WTC11 (cell line): ENCODE data around the gene TMEM95. TPM values are rescaled to one million over a fixed set of nuclear protein-coding genes. Genes with fewer than 3 reads are reported as not detected.

ENCODE experiments used
- ATAC-seq: fragments of 200-7000 bp; cut with Tn5 transposase; 2 replicates; pipeline ENCODE4 v1.10.0; 2021; ENCODE audit warnings: mild to moderate bottlenecking, moderate library complexity
- CTCF ChIA-PET: fragments of 300-600 bp; sonication (Branson Sonifier 250); formaldehyde crosslinking; loops from one replicate; lab custom pipeline; 2021; ENCODE audit warnings: antibody characterized with exemption; lab: Charles Lee
- POLR2A ChIA-PET: fragments of 350-600 bp; sonication (Branson Sonifier 250); formaldehyde crosslinking; loops from one replicate; lab custom pipeline; 2021; ENCODE audit warnings: antibody characterized with exemption; lab: Charles Lee
- DNase-seq: peaks from one replicate; pipeline ENCODE4 v3.0.0; 2021; ENCODE audit warnings: low spot score
- H3K27ac Mint-ChIP-seq: 2 replicates; pipeline ENCODE4 v1.8.0; 2021; ENCODE audit warnings: mixed read lengths
- H3K27me3 Mint-ChIP-seq: 2 replicates; pipeline ENCODE4 v1.8.0; 2021; ENCODE audit warnings: low read depth, mild to moderate bottlenecking, moderate library complexity, mixed read lengths
- H3K36me3 Mint-ChIP-seq: 2 replicates; pipeline ENCODE4 v1.8.0; 2021; ENCODE audit warnings: mixed read lengths
- H3K4me1 Mint-ChIP-seq: 2 replicates; pipeline ENCODE4 v1.8.0; 2022; ENCODE audit warnings: mixed read lengths
- H3K4me3 Mint-ChIP-seq: 2 replicates; pipeline ENCODE4 v1.8.0; 2021; ENCODE audit warnings: mild to moderate bottlenecking, moderate library complexity, mixed read lengths
- H3K9me3 Mint-ChIP-seq: 2 replicates; pipeline ENCODE4 v1.8.0; 2021; ENCODE audit warnings: mixed read lengths
- ETV6 ChIP-seq: sonication (generic); formaldehyde crosslinking; IDR thresholded peaks from 2 replicates; pipeline ENCODE4 v1.8.1; 2022; ENCODE audit warnings: mild to moderate bottlenecking, missing genetic modification reagents
- FOXJ3 ChIP-seq: sonication (generic); formaldehyde crosslinking; IDR thresholded peaks from 2 replicates; pipeline ENCODE4 v1.9.0; 2021; ENCODE audit warnings: missing genetic modification reagents, mild to moderate bottlenecking, borderline replicate concordance
- GRHL2 ChIP-seq: fragments of 250-450 bp; sonication (Bioruptor Pico); IDR thresholded peaks from 2 replicates; pipeline ENCODE4 v1.8.0; 2022; ENCODE audit warnings: mild to moderate bottlenecking, moderate library complexity; ENCODE audit not compliant: insufficient replicate concordance, severe bottlenecking
- IRF1 ChIP-seq: sonication (generic); formaldehyde crosslinking; IDR thresholded peaks from 2 replicates; pipeline ENCODE4 v1.8.0; 2023; ENCODE audit warnings: missing genetic modification reagents
- IRF2 ChIP-seq: sonication (generic); formaldehyde crosslinking; IDR thresholded peaks from 2 replicates; pipeline ENCODE4 v1.8.0; 2022; ENCODE audit warnings: low read depth, missing genetic modification reagents, borderline replicate concordance
- JAZF1 ChIP-seq: fragments of 250-450 bp; sonication (Bioruptor Pico); IDR thresholded peaks from 2 replicates; pipeline ENCODE4 v1.9.0; 2021; ENCODE audit warnings: moderate library complexity, mild to moderate bottlenecking, inconsistent platforms
- JUN ChIP-seq: sonication (generic); formaldehyde crosslinking; IDR thresholded peaks from 2 replicates; pipeline ENCODE4 v1.8.0; 2023; ENCODE audit warnings: mild to moderate bottlenecking, missing genetic modification reagents
- MAX ChIP-seq: sonication (generic); formaldehyde crosslinking; IDR thresholded peaks from 2 replicates; pipeline ENCODE4 v1.8.0; 2022; ENCODE audit warnings: mild to moderate bottlenecking, missing genetic modification reagents
- MXD4 ChIP-seq: fragments of 250-450 bp; sonication (Bioruptor Pico); IDR thresholded peaks from 2 replicates; pipeline ENCODE4 v1.8.0; 2021; ENCODE audit warnings: mild to moderate bottlenecking, moderate library complexity, borderline replicate concordance
- NFE2L1 ChIP-seq: sonication (generic); formaldehyde crosslinking; IDR thresholded peaks from 2 replicates; pipeline ENCODE4 v1.8.1; 2023; ENCODE audit warnings: missing genetic modification reagents
- NR2C2 ChIP-seq: sonication (generic); formaldehyde crosslinking; IDR thresholded peaks from 2 replicates; pipeline ENCODE4 v1.8.0; 2022; ENCODE audit warnings: mild to moderate bottlenecking, missing genetic modification reagents
- PRDM15 ChIP-seq: sonication (generic); formaldehyde crosslinking; IDR thresholded peaks from 2 replicates; pipeline ENCODE4 v1.8.0; 2022; ENCODE audit warnings: missing genetic modification reagents
- PREB ChIP-seq: sonication (generic); formaldehyde crosslinking; IDR thresholded peaks from 2 replicates; pipeline ENCODE4 v1.8.1; 2022; ENCODE audit warnings: mild to moderate bottlenecking, missing genetic modification reagents, moderate library complexity, borderline replicate concordance
- RELA ChIP-seq: sonication (generic); formaldehyde crosslinking; IDR thresholded peaks from 2 replicates; pipeline ENCODE4 v1.8.1; 2022; ENCODE audit warnings: missing genetic modification reagents, mild to moderate bottlenecking, borderline replicate concordance
- ZNF396 ChIP-seq: fragments of 250-450 bp; sonication (Bioruptor Pico); IDR thresholded peaks from 2 replicates; pipeline ENCODE4 v1.8.0; 2021; ENCODE audit warnings: mild to moderate bottlenecking, moderate library complexity, borderline replicate concordance
- ZNF671 ChIP-seq: fragments of 250-450 bp; sonication (Bioruptor Pico); IDR thresholded peaks from 2 replicates; pipeline ENCODE4 v1.8.0; 2021; ENCODE audit warnings: mild to moderate bottlenecking
- total RNA-seq: library from RNA; stranded (reverse); gene quantifications from 3 replicates; pipeline ENCODE4 v1.2.3, GENCODE V29; 2021
- TF ChIP-seq, protein P1 (sequence below): sonication (generic); formaldehyde crosslinking; IDR thresholded peaks from 2 replicates; pipeline ENCODE4 v1.8.1; 2023; ENCODE audit warnings: mild to moderate bottlenecking, moderate library complexity, missing genetic modification reagents
- TF ChIP-seq, protein P2 (sequence below): sonication (generic); formaldehyde crosslinking; IDR thresholded peaks from 2 replicates; pipeline ENCODE4 v1.8.0; 2022; ENCODE audit warnings: mild to moderate bottlenecking, missing genetic modification reagents
- TF ChIP-seq, protein P3 (sequence below): sonication (generic); formaldehyde crosslinking; IDR thresholded peaks from 2 replicates; pipeline ENCODE4 v1.8.0; 2023; ENCODE audit warnings: mild to moderate bottlenecking, missing genetic modification reagents

The TMEM95 gene
- total RNA-seq, 1 experiment from 2014 or later = not detected

DNA sequence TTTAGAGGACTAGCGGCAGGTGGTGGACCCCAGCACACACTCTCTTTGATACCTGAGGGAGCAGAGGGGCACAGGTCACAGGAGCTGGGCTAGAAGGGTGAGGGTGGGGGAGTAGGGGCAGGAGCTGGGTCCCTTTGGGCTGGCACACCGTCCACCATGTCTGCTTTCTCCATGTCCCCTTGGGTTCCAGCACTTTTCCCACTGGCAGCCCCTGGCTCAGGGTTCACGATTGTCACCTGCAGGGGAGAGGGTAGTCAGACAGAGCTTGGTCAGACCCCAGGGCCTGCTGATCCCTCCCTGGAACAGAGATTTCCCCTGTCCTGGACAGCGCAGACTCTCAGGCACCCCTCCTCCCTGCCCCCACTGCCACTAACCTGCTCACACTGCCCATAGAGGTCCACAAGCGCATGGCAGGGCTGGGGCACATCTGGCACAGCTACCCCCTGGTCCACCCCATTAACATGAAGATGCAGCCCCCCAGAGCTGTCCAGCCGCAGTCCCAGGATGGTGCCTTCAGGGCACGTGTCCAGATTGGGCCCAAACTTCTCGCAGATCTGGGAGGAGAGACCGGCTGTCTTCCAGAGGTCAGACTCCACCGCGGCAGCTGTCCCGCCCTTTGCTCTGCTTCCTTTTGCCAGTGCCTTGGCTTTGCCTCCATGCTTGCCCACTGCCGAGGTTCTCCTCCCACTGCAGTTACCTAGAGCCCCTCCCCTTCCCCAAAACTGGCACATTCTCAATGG, 36.7 kb upstream of the TMEM95 start:
- no peak overlapping the region for H3K4me3 Mint-ChIP-seq
- peaks cover 47% of the 10 kb centered on the region for H3K36me3 Mint-ChIP-seq
- ChIA-PET CTCF (no interaction called here), POLR2A (no interaction called here)
- DNase-seq (no peak), ATAC-seq (no peak)
- H3K27ac Mint-ChIP-seq = no peak overlapping the region
- H3K27me3 Mint-ChIP-seq = no peaks in the 10 kb centered on the region
- peaks cover 12% of the 10 kb centered on the region for H3K4me1 Mint-ChIP-seq
- TF ChIP-seq IRF2 (CRISPR knock-in tag) (no peak), GRHL2 (CRISPR knock-in tag) (no peak), ZNF671 (CRISPR knock-in tag) (no peak), MXD4 (CRISPR knock-in tag) (no peak), IRF1 (CRISPR knock-in tag) (no peak), RELA (CRISPR knock-in tag) (no peak), FOXJ3 (CRISPR knock-in tag) (no peak), PRDM15 (no peak), JAZF1 (CRISPR knock-in tag) (no peak), JUN (no peak), NFE2L1 (CRISPR knock-in tag) (no peak), ETV6 (no peak), MAX (CRISPR knock-in tag) (no peak), PREB (CRISPR knock-in tag) (no peak)
- TF ChIP-seq, protein P1, sequence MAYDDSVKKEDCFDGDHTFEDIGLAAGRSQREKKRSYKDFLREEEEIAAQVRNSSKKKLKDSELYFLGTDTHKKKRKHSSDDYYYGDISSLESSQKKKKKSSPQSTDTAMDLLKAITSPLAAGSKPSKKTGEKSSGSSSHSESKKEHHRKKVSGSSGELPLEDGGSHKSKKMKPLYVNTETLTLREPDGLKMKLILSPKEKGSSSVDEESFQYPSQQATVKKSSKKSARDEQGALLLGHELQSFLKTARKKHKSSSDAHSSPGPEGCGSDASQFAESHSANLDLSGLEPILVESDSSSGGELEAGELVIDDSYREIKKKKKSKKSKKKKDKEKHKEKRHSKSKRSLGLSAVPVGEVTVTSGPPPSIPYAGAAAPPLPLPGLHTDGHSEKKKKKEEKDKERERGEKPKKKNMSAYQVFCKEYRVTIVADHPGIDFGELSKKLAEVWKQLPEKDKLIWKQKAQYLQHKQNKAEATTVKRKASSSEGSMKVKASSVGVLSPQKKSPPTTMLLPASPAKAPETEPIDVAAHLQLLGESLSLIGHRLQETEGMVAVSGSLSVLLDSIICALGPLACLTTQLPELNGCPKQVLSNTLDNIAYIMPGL (CRISPR knock-in tag) = no peak
- TF ChIP-seq, protein P2, sequence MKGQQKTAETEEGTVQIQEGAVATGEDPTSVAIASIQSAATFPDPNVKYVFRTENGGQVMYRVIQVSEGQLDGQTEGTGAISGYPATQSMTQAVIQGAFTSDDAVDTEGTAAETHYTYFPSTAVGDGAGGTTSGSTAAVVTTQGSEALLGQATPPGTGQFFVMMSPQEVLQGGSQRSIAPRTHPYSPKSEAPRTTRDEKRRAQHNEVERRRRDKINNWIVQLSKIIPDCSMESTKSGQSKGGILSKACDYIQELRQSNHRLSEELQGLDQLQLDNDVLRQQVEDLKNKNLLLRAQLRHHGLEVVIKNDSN (CRISPR knock-in tag) = no peak
- TF ChIP-seq, all 79 proteins: peak for 0
- H3K9me3 Mint-ChIP-seq = no peaks in the 10 kb centered on the region

DNA sequence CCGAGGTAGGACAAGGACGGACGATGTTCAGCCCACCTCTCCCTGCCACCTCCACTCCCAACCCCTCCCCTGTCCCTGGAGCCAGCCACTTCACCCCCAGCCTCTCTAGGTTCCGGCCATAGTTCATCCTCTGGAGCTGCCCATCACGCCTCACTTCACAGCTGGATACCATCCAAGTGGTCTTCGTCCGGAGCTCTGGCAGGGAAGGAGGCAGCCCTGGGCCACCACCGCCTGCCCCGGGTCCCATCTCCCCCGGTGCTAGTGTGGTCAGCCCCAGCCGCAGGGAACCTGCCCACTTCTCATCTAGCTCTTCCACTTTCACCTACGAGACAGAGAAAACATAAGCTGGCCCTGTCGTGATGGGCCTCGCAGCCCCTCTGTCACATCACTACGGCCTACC, 33.5 kb upstream of the TMEM95 start:
- no peak overlapping the region for H3K4me3 Mint-ChIP-seq

More for the DNA sequence above, 33.5 kb upstream of the TMEM95 start:
- Mint-ChIP-seq H3K27me3 (no peaks in the 10 kb centered on the region), H3K27ac (no peak overlapping the region), H3K36me3 (peaks cover 53% of the 10 kb centered on the region), H3K9me3 (no peaks in the 10 kb centered on the region), H3K4me1 (no peaks in the 10 kb centered on the region)
- DNase-seq (no peak), ATAC-seq (no peak)
- ChIA-PET POLR2A (interaction anchor here (1.6 kb wide), 1 partner anchor 8 kb away, joined by 6 read pairs; the partner anchor contains the start of gene NEURL4), CTCF (no interaction called here)
- TF ChIP-seq NR2C2 (CRISPR knock-in tag) (no peak), NFE2L1 (CRISPR knock-in tag) (no peak), ZNF396 (CRISPR knock-in tag) (no peak)
- TF ChIP-seq, protein P3, sequence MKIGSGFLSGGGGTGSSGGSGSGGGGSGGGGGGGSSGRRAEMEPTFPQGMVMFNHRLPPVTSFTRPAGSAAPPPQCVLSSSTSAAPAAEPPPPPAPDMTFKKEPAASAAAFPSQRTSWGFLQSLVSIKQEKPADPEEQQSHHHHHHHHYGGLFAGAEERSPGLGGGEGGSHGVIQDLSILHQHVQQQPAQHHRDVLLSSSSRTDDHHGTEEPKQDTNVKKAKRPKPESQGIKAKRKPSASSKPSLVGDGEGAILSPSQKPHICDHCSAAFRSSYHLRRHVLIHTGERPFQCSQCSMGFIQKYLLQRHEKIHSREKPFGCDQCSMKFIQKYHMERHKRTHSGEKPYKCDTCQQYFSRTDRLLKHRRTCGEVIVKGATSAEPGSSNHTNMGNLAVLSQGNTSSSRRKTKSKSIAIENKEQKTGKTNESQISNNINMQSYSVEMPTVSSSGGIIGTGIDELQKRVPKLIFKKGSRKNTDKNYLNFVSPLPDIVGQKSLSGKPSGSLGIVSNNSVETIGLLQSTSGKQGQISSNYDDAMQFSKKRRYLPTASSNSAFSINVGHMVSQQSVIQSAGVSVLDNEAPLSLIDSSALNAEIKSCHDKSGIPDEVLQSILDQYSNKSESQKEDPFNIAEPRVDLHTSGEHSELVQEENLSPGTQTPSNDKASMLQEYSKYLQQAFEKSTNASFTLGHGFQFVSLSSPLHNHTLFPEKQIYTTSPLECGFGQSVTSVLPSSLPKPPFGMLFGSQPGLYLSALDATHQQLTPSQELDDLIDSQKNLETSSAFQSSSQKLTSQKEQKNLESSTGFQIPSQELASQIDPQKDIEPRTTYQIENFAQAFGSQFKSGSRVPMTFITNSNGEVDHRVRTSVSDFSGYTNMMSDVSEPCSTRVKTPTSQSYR (CRISPR knock-in tag) = no peak
